COLO668 (cell line): Measurements from ENCODE around the gene CEP120.
"Not testable (repeated sequence)": the region's sequence is repeated elsewhere in the genome, so short reads cannot be mapped to it uniquely, and the experiment has no call there.

Experiments used
- DNase-seq: peaks from one replicate; lab custom pipeline; 2025; ENCODE audit not compliant: unreplicated experiment; lab: John Stamatoyannopoulos, UW

The CEP120 gene

GRCh38 chr5:123423278-123424149 is at the start of gene CEP120:
Gene CEP120, minus strand, starts transcription at chr5:123423403. Its CDS starts 405 bp downstream, at chr5:123422998.
- peak; percentile 95 for DNase-seq

- no peak for DNase-seq
Measured at GRCh38 chr5:123472150-123472924, 49.1 kb upstream of the CEP120 start.

GRCh38 chr5:123471385-123471784 is 48.2 kb upstream of the CEP120 start:
- DNase-seq: no peak

- not testable (repeated sequence) for DNase-seq
Measured at GRCh38 chr5:123466839-123467238, 43.6 kb upstream of the CEP120 start.

GRCh38 chr5:123460296-123460729 is 37.1 kb upstream of the CEP120 start:
- no peak for DNase-seq

GRCh38 chr5:123458994-123459393 is 35.8 kb upstream of the CEP120 start:
- DNase-seq: not testable (repeated sequence)

- DNase-seq: no peak
Measured at GRCh38 chr5:123456242-123456641, 33.0 kb upstream of the CEP120 start.

- DNase-seq: no peak
Measured at GRCh38 chr5:123455640-123456039, 32.4 kb upstream of the CEP120 start.

GRCh38 chr5:123455095-123455494 is 31.9 kb upstream of the CEP120 start:
- DNase-seq: no peak

GRCh38 chr5:123454259-123454911 is 31.2 kb upstream of the CEP120 start:
- no peak for DNase-seq

GRCh38 chr5:123452401-123452800 is 29.2 kb upstream of the CEP120 start:
- no peak for DNase-seq

- DNase-seq: no peak
Measured at GRCh38 chr5:123451047-123451446, 27.8 kb upstream of the CEP120 start.

- DNase-seq: peak; percentile 2
Measured at GRCh38 chr5:123450640-123451039, 27.4 kb upstream of the CEP120 start.

GRCh38 chr5:123450114-123450513 is 26.9 kb upstream of the CEP120 start:
- DNase-seq: no peak

- no peak for DNase-seq
Measured at GRCh38 chr5:123449424-123449974, 26.3 kb upstream of the CEP120 start.

- DNase-seq: no peak
Measured at GRCh38 chr5:123448743-123449142, 25.5 kb upstream of the CEP120 start.

GRCh38 chr5:123448017-123448617 is 24.9 kb upstream of the CEP120 start:
- DNase-seq: no peak

- no peak for DNase-seq
Measured at GRCh38 chr5:123444016-123444415, 20.8 kb upstream of the CEP120 start.

- no peak for DNase-seq
Measured at GRCh38 chr5:123441408-123441807, 18.2 kb upstream of the CEP120 start.

GRCh38 chr5:123440456-123441181 is 17.4 kb upstream of the CEP120 start:
- no peak for DNase-seq
